GM12873 (cell line): ENCODE measurements around the gene PASD1.

Experiments used
- CTCF ChIP-seq: IDR thresholded peaks from 2 replicates; pipeline ENCODE4 v1.5.1; 2012; ENCODE audit warnings: low read depth, mild to moderate bottlenecking, moderate library complexity, low read length, control low read depth; ENCODE audit not compliant: insufficient read depth; ENCODE audit errors: missing control alignments

PASD1 gene

DNA sequence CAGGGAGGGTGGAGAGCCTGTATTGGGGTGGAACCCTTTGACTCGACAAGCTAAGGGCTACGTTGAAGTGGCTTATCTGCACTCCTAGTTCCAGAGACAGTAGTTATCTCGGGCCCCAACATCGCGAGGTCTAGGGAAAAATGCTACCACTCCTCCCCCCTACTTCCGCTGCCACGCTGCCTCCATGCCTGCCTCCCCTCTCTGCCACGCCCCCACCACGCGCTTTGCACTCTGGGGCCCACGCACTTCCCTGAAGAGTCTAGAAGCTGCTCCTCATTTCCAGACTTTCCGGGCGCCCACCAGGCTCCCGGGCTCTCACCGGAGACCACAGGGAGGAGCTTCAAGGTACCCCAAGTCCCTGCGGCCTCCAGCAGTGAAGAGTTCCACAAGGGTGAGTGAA, at the start of gene PASD1:
TSS of gene PASD1 (plus strand) at position 227 of the 400 bp plus-strand sequence. CDS start 37,879 bp downstream, outside the sequence.
- TF ChIP-seq CTCF = no peak

- no peak for TF ChIP-seq CTCF
These were observed 48.2 kb upstream of the PASD1 start for GRCh38 chrX:151515237-151515636.

- no peak for TF ChIP-seq CTCF
These were observed 46.8 kb upstream of the PASD1 start for GRCh38 chrX:151516538-151517187.

DNA sequence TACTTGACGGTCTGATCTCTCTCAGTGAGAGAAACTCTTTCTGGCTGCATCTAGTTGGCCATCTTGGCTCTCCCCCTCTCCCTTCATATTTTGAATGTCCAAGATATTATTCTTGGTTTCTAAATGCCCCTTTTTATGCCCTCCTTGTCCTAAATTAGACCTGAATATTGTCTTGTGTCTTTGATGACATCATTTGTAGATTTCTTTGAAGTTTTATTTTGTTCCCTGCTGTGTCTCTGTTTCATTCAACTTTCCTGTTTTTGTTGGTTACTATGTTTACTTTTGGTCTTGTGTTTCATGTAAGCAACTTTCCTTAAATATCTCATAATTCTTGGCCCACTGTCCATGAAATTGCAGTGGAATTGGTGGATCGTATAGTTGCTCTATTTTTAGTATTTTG, 46.1 kb upstream of the PASD1 start:
- no peak for TF ChIP-seq CTCF

DNA sequence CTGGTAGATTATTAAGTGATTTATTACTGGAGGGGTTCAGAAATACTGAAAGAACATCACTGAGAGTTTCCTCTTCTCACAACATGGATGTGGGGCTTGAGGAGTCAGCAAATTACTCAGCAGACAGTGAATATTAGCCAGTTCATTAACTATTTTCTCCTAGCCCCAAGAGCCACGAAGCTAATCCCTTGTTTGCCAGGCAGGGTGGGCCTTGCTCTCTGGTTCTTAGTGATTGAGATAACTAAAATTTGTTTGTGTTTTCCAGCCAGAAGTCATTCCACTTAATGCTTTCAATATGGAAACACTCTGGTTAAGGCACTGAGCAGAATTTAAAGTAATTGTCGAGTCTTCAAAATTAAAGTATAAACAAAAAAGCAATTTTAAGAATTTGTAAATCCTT, 40.1 kb upstream of the PASD1 start:
- TF ChIP-seq CTCF = no peak

GRCh38 chrX:151536571-151536970, 26.9 kb upstream of the PASD1 start:
- TF ChIP-seq CTCF = no peak

DNA sequence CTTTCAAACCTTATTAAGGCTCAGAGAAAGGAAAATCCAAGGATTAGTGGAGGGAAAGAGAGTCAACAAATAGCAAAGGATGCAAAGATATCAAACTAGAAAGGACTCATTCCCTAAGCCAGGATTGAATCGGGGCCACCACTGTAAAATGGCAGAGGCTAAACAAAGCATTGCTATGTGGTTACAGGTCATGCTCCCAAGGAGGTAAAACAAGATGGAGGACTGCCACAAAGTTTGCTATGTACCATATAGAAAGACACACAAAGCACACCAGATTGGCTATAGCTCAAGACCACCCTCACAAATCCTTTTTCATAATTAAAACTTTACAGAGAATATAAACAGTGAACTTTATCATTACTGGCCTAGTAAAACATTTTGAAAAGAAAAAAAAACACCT, 25.9 kb upstream of the PASD1 start:
- TF ChIP-seq CTCF = no peak
